H1 (cell line): Measurements from ENCODE around the gene COL5A3. TPM values are rescaled to one million over a fixed set of nuclear protein-coding genes. Genes with fewer than 3 reads are reported as not detected.

ENCODE experiments used
- CTCF ChIA-PET: fragments of 300-600 bp; sonication (Branson Sonifier 250); formaldehyde crosslinking; loops from one replicate; lab custom pipeline; 2021; ENCODE audit not compliant: partially characterized antibody; lab: Charles Lee
- POLR2A ChIA-PET: fragments of 300-600 bp; sonication (Branson Sonifier 250); formaldehyde crosslinking; loops from one replicate; lab custom pipeline; 2021; ENCODE audit warnings: inconsistent platforms; ENCODE audit not compliant: partially characterized antibody; lab: Charles Lee
- DNase-seq, 2 experiments: peaks; one replicate each; pipeline versions ENCODE4 v3.0.0 to v3.0.0-alpha.2; 2010 to 2022; ENCODE audit warnings: low spot score in 2 of 2, low read depth in 1 of 2, mixed read lengths in 1 of 2
- FAIRE-seq: peaks from 2 replicates; lab custom pipeline; 2011; peaks lifted over from hg19 to GRCh38; lab: Jason Lieb, UNC
- H2AFZ ChIP-seq: 2 replicates; pipeline ENCODE4 v1.8.1; 2012; ENCODE audit warnings: low read length, inconsistent platforms
- H2AK5ac ChIP-seq: 2 replicates; pipeline ENCODE4 v1.6.1; 2013; ENCODE audit warnings: low read depth, low read length
- H2BK120ac ChIP-seq: replicated peaks from 2 replicates; pipeline ENCODE3; 2013; ENCODE audit warnings: low read depth, low read length, inconsistent platforms
- H2BK12ac ChIP-seq: 2 replicates; pipeline ENCODE4 v1.6.1; 2013; ENCODE audit warnings: low read depth, low read length
- H2BK15ac ChIP-seq: 2 replicates; pipeline ENCODE4 v1.6.1; 2013; ENCODE audit warnings: low read length
- H2BK20ac ChIP-seq: 2 replicates; pipeline ENCODE4 v1.6.1; 2013; ENCODE audit warnings: low read length
- H2BK5ac ChIP-seq: 2 replicates; pipeline ENCODE4 v1.6.1; 2013; ENCODE audit warnings: low read depth, low read length
- H3K14ac ChIP-seq: 2 replicates; pipeline ENCODE4 v1.6.1; 2013; ENCODE audit warnings: inconsistent platforms; ENCODE audit not compliant: insufficient read length
- H3K18ac ChIP-seq: 2 replicates; pipeline ENCODE4 v1.6.1; 2013; ENCODE audit warnings: low read length; ENCODE audit errors: extremely low read depth
- H3K23ac ChIP-seq: 2 replicates; pipeline ENCODE4 v1.6.1; 2013; ENCODE audit warnings: inconsistent platforms; ENCODE audit not compliant: insufficient read length
- H3K23me2 ChIP-seq: 2 replicates; pipeline ENCODE4 v1.6.1; 2013; ENCODE audit warnings: low read depth, low read length
- H3K27ac ChIP-seq: 2 replicates; pipeline ENCODE4 v1.6.1; 2011; ENCODE audit warnings: low read depth, low read length, inconsistent platforms
- H3K27me3 ChIP-seq, 4 experiments: replicated peaks in 1 of 4; 1 replicate in 1 of 4; 2 replicates in 3 of 4; pipeline versions ENCODE4 v1.6.1 to v1.8.1; 2011 to 2013; ENCODE audit warnings: low read length in 3 of 4, mild to moderate bottlenecking in 3 of 4, inconsistent platforms in 2 of 4, mixed read lengths in 2 of 4, moderate library complexity in 1 of 4; ENCODE audit not compliant: control insufficient read depth in 3 of 4, insufficient read depth in 3 of 4; ENCODE audit errors: extremely low read depth in 1 of 4
- H3K36me3 ChIP-seq, 4 experiments: 2 replicates each; pipeline versions ENCODE4 v1.6.1 to v1.8.1; 2011 to 2013; ENCODE audit warnings: mild to moderate bottlenecking in 4 of 4, low read length in 3 of 4, moderate library complexity in 2 of 4, control low read depth in 1 of 4, inconsistent platforms in 1 of 4; ENCODE audit not compliant: insufficient read depth in 4 of 4, control insufficient read depth in 2 of 4
- H3K4ac ChIP-seq: replicated peaks from 2 replicates; pipeline ENCODE3; 2013; ENCODE audit warnings: low read length, low read depth, mixed read lengths, inconsistent platforms; ENCODE audit not compliant: insufficient read length
- H3K4me1 ChIP-seq, 4 experiments: replicated peaks in 1 of 4; 1 replicate in 1 of 4; 2 replicates in 3 of 4; pipeline versions ENCODE4 v1.6.1 to v1.8.1; 2011 to 2013; ENCODE audit warnings: low read length in 3 of 4, inconsistent platforms in 2 of 4, mixed read lengths in 1 of 4; ENCODE audit not compliant: insufficient read depth in 4 of 4, control insufficient read depth in 3 of 4
- H3K4me2 ChIP-seq, 2 experiments: 2 replicates each; pipeline versions ENCODE4 v1.6.1 to v1.8.1; 2011 to 2013; ENCODE audit warnings: low read depth in 2 of 2, low read length in 2 of 2, control low read depth in 1 of 2, inconsistent platforms in 1 of 2, mild to moderate bottlenecking in 1 of 2; ENCODE audit not compliant: insufficient read depth in 1 of 2
- H3K4me3 ChIP-seq, 4 experiments: fragments of 200-600, 300-600 bp in 1 of 4; sonication (generic), shearing (Covaris generic), sonication (Bioruptor Twin) in 1 of 4; 2 replicates each; pipeline versions ENCODE4 v1.5.1 to v1.8.1; 2011 to 2016; ENCODE audit warnings: low read length in 4 of 4, low read depth in 3 of 4, control low read depth in 2 of 4, inconsistent platforms in 2 of 4, mild to moderate bottlenecking in 2 of 4, mixed read lengths in 1 of 4, moderate library complexity in 1 of 4; ENCODE audit not compliant: insufficient read depth in 2 of 4; ENCODE audit errors: extremely low read depth in 1 of 4
- H3K56ac ChIP-seq: replicated peaks from 2 replicates; pipeline ENCODE3; 2013; ENCODE audit warnings: low read depth, mild to moderate bottlenecking, mixed read lengths, low read length, inconsistent platforms; ENCODE audit not compliant: insufficient read length
- H3K79me1 ChIP-seq: 2 replicates; pipeline ENCODE4 v1.6.1; 2013; ENCODE audit warnings: low read depth, low read length, control low read depth
- H3K79me2 ChIP-seq, 2 experiments: 2 replicates each; pipeline versions ENCODE4 v1.6.1 to v1.8.1; 2012 to 2013; ENCODE audit warnings: low read length in 2 of 2, mild to moderate bottlenecking in 2 of 2, inconsistent platforms in 1 of 2; ENCODE audit not compliant: insufficient read depth in 2 of 2, control insufficient read depth in 1 of 2
- H3K9ac ChIP-seq, 4 experiments: replicated peaks in 1 of 4; 1 replicate in 1 of 4; 2 replicates in 3 of 4; pipeline versions ENCODE4 v1.6.1 to v1.8.1; 2011 to 2013; ENCODE audit warnings: low read depth in 3 of 4, low read length in 3 of 4, control low read depth in 2 of 4, mild to moderate bottlenecking in 2 of 4, moderate library complexity in 2 of 4, inconsistent platforms in 1 of 4; ENCODE audit errors: extremely low read depth in 1 of 4
- H3K9me3 ChIP-seq, 2 experiments: 2 replicates each; pipeline versions ENCODE4 v1.6.1 to v1.8.1; 2012 to 2013; ENCODE audit warnings: mild to moderate bottlenecking in 2 of 2, moderate library complexity in 2 of 2, control low read depth in 1 of 2, inconsistent platforms in 1 of 2, low read depth in 1 of 2, low read length in 1 of 2, mixed read lengths in 1 of 2; ENCODE audit not compliant: insufficient read depth in 2 of 2
- H4K20me1 ChIP-seq, 2 experiments: replicated peaks in 1 of 2; 2 replicates each; pipeline versions ENCODE3 to v1.8.1; 2011 to 2013; ENCODE audit warnings: inconsistent platforms in 2 of 2, low read length in 2 of 2, mild to moderate bottlenecking in 1 of 2; ENCODE audit not compliant: insufficient read depth in 2 of 2, control insufficient read depth in 1 of 2
- H4K5ac ChIP-seq: 2 replicates; pipeline ENCODE4 v1.6.1; 2013; ENCODE audit warnings: low read length, low read depth, mixed read lengths, inconsistent platforms; ENCODE audit not compliant: insufficient read length
- H4K8ac ChIP-seq: 2 replicates; pipeline ENCODE4 v1.8.0; 2013; ENCODE audit warnings: mild to moderate bottlenecking, moderate library complexity, low read length, inconsistent platforms; ENCODE audit not compliant: insufficient read depth; ENCODE audit errors: extremely low read depth
- H4K91ac ChIP-seq: replicated peaks from 2 replicates; pipeline ENCODE3; 2013; ENCODE audit warnings: low read length, mixed read lengths, inconsistent platforms; ENCODE audit not compliant: insufficient read length
- BCL11A ChIP-seq, 2 experiments: IDR thresholded peaks; one replicate each; pipeline ENCODE4 v1.6.1; 2011; ENCODE audit warnings: low read depth in 2 of 2, low read length in 2 of 2, mild to moderate bottlenecking in 2 of 2
- EP300 ChIP-seq, 2 experiments: IDR thresholded peaks; 1 replicate in 1 of 2; 2 replicates in 1 of 2; pipeline ENCODE4 v1.6.1; 2011 to 2012; ENCODE audit warnings: low read depth in 2 of 2, low read length in 2 of 2, mild to moderate bottlenecking in 2 of 2, borderline replicate concordance in 1 of 2, inconsistent platforms in 1 of 2, moderate library complexity in 1 of 2
- RNF2 ChIP-seq: fragments of 200-900, 300-1000 bp; sonication (generic); IDR thresholded peaks from 2 replicates; pipeline ENCODE4 v1.7.1; 2016; ENCODE audit warnings: borderline replicate concordance, low read depth, mild to moderate bottlenecking, antibody characterized with exemption, low read length; ENCODE audit not compliant: poor library complexity, severe bottlenecking; ENCODE audit errors: missing control alignments
- SIN3A ChIP-seq, 2 experiments: IDR thresholded peaks in 1 of 2; conservative IDR thresholded peaks in 1 of 2; 2 replicates each; pipeline ENCODE4 v1.6.1; 2011 to 2012; ENCODE audit warnings: low read length in 2 of 2, improper control_type of control experiment in 1 of 2, low read depth in 1 of 2, mild to moderate bottlenecking in 1 of 2
- SIX5 ChIP-seq: IDR thresholded peaks from 2 replicates; pipeline ENCODE4 v1.6.1; 2011; ENCODE audit warnings: mild to moderate bottlenecking, low read depth, low read length
- WGBS, 2 experiments: shearing (Covaris generic) in 1 of 2; methylation state at CpG; one replicate each; pipeline versions ENCODE4 v1.1.6 to v1.1.7; 2013 to 2015; ENCODE audit warnings: low lambda C conversion rate in 2 of 2, mixed read lengths in 2 of 2, inconsistent platforms in 1 of 2, low coverage in 1 of 2, missing lambda C conversion rate in 1 of 2; ENCODE audit not compliant: insufficient replicate concordance in 2 of 2, insufficient coverage in 1 of 2, insufficient read length in 1 of 2; ENCODE audit errors: extremely low coverage in 1 of 2, missing lambda C conversion rate in 1 of 2; 5-methylcytosine and 5-hydroxymethylcytosine counted together
- polyA plus RNA-seq, 7 experiments: library from polyadenylated mRNA; depleted of rRNA in 3 of 7; stranded (reverse) in 5 of 7; unstranded in 2 of 7; fragments of >200 nt in 5 of 7; fragments of 200-250 nt in 2 of 7; gene quantifications; 1 replicate in 5 of 7; 2 replicates in 1 of 7; 4 replicates in 1 of 7; pipeline versions ENCODE4 v1.2.1 to v1.2.3, GENCODE V29; 2011 to 2013; ENCODE audit warnings: missing spikeins in 2 of 7, mixed read lengths in 2 of 7
- total RNA-seq: library from RNA; stranded (reverse); fragmentation: NEBNext Ultra II Directional; extraction: Animal tissue kit (Norgen Biotek cat#: 25700); gene quantifications from 2 replicates; pipeline ENCODE4 v1.2.1, GENCODE V29; 2021

Gene COL5A3
- total and polyA plus RNA-seq, 2 of the 8 experiments (the other 6 are each of a cell fraction or from before 2014, with no cell fraction given), result 0.67 to 0.74 TPM

DNA sequence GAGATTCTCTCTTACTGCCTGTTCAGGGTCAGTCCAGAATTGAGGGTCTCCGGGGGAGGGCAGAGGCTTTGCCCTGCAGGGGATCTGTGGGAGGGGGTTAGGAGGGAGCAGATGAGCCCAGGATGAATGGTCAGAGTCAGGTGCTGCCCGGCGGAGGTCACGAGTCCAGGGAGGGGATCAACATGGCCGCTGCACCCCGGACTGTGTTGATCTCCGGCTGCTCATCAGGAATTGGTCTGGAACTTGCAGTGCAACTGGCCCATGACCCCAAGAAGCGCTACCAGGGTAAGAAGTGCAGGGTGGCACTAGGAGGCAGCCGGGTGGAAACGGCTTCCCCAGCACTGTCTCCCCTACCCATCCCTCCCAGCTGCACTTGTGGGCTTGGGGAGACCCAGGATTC, 3.0 kb upstream of the COL5A3 start, which contains the start of gene RDH8:
TSS of gene RDH8 (plus strand) at position 168 of the 400 bp plus-strand sequence. CDS start at position 183, 15 bp downstream.
- ChIA-PET CTCF (interaction anchor here (1.2 to 2.7 kb wide), 4 partner anchors 14 to 86 kb away, joined by 3 to 12 read pairs (median 3); no protein-coding TSS in a partner anchor), POLR2A (no interaction called here)
- no peak within 1 kb of the TSS for H3K4me2 ChIP-seq
- 75% methylated on average over 8 of the region's 10 CpGs; no CpG with 5 or more reads in 1 of the 2 experiments for WGBS, 2 experiments
- H3K27me3 ChIP-seq, result peaks cover 1 to 29% (median 20%) of the 10 kb centered on the region in 4 experiments
- no peak within 1 kb of the TSS for H3K27ac ChIP-seq
- TF ChIP-seq BCL11A (IDR thresholded peaks at IDR 0.05; ENCODE audit: low read depth in 2 of 2, low read length in 2 of 2) (no peak), EP300 (IDR thresholded peaks at IDR 0.05; ENCODE audit: borderline replicate concordance in 1 of 2, low read depth in 2 of 2, low read length in 2 of 2) (no peak), RNF2 (no peak), SIX5 (no peak), SIN3A (conservative IDR thresholded peaks at IDR 0.05 in 1 of 2, IDR thresholded peaks at IDR 0.05 in 1 of 2; ENCODE audit: low read depth in 1 of 2, low read length in 2 of 2) (no peak)
- no peak within 1 kb of the TSS for H2BK12ac ChIP-seq
- peak within 1 kb of the TSS; percentile 85; the same call in 1 of the 2 replicates for H4K8ac ChIP-seq
- H3K9me3 ChIP-seq, result no peaks in the 10 kb centered on the region
- peaks cover 5 to 10% of the 10 kb centered on the region in 2 experiments for H4K20me1 ChIP-seq
- H4K5ac ChIP-seq, result no peak within 1 kb of the TSS
- H3K79me2 ChIP-seq, result no peaks in the 10 kb centered on the region
- no peak within 1 kb of the TSS for H3K56ac ChIP-seq
- H3K9ac ChIP-seq, result no peak within 1 kb of the TSS; a peak in 1 of 7 replicates
- no peak within 1 kb of the TSS for H3K4ac ChIP-seq
- no peak within 1 kb of the TSS for H3K23ac ChIP-seq
- peaks cover 4 to 12% (median 8%) of the 10 kb centered on the region in 4 experiments for H3K4me1 ChIP-seq
- H3K23me2 ChIP-seq, result peaks cover 13% of the 10 kb centered on the region; the same call in 1 of the 2 replicates
- H2BK120ac ChIP-seq, result no peak within 1 kb of the TSS
- DNase-seq (no peak), FAIRE-seq (no peak)
- H2AFZ ChIP-seq, result no peak within 1 kb of the TSS
- no peak within 1 kb of the TSS; the same call in 1 of the 2 replicates for H3K18ac ChIP-seq
- no peak within 1 kb of the TSS for H2BK5ac ChIP-seq
- H2AK5ac ChIP-seq, result no peak within 1 kb of the TSS
- H3K4me3 ChIP-seq, result no peak within 1 kb of the TSS
- no peak within 1 kb of the TSS for H2BK15ac ChIP-seq
- H3K79me1 ChIP-seq, result no peaks in the 10 kb centered on the region
- no peak within 1 kb of the TSS for H2BK20ac ChIP-seq
- H4K91ac ChIP-seq, result no peak within 1 kb of the TSS
- no peak within 1 kb of the TSS for H3K14ac ChIP-seq
- H3K36me3 ChIP-seq, result no peaks in the 10 kb centered on the region
